Caco-2 (cell line): Measurements from ENCODE around the gene TTC4. TPM values are rescaled to one million over a fixed set of nuclear protein-coding genes. Genes with fewer than 3 reads are reported as not detected.

ENCODE experiments used
- BruUV-seq: library from RNA; stranded (reverse); fragments of 400-500 nt; replicated peaks from 2 replicates; lab custom pipeline; 2021; lab: Mats Ljungman, UMichigan
- CTCF ChIA-PET: fragments of 300-600 bp; sonication (Branson Sonifier 250); formaldehyde crosslinking; loops from one replicate; lab custom pipeline; 2022; ENCODE audit warnings: antibody characterized with exemption; lab: Charles Lee
- POLR2A ChIA-PET: fragments of 300-600 bp; sonication (Branson Sonifier 250); formaldehyde crosslinking; loops from one replicate; lab custom pipeline; 2022; ENCODE audit warnings: antibody characterized with exemption; lab: Charles Lee
- DNase-seq, 2 experiments: peaks; one replicate each; pipeline versions ENCODE4 v3.0.0 to v3.0.0-alpha.2; 2020 to 2022
- H3K27me3 ChIP-seq: replicated peaks from 2 replicates; pipeline ENCODE4 v1.6.0; 2011; ENCODE audit warnings: low read length; ENCODE audit not compliant: control insufficient read depth, insufficient read depth
- H3K36me3 ChIP-seq: 2 replicates; pipeline ENCODE4 v1.5.1; 2011; ENCODE audit warnings: low read length; ENCODE audit not compliant: control insufficient read depth, insufficient read depth
- H3K4me1 ChIP-seq: fragments of 250-450 bp; sonication (Bioruptor Pico); 2 replicates; pipeline ENCODE4 v1.5.1; 2020; ENCODE audit warnings: mild to moderate bottlenecking
- H3K4me3 ChIP-seq: 2 replicates; pipeline ENCODE4 v1.5.1; 2011; ENCODE audit warnings: low read depth, mild to moderate bottlenecking, control low read depth, low read length
- H3K9me3 ChIP-seq: fragments of 250-450 bp; sonication (Bioruptor Pico); 2 replicates; pipeline ENCODE4 v1.5.1; 2020; ENCODE audit warnings: mild to moderate bottlenecking, moderate library complexity
- H3K27ac Mint-ChIP-seq: one replicate; pipeline ENCODE4 v1.8.0; 2022; ENCODE audit warnings: mixed read lengths; ENCODE audit not compliant: unreplicated experiment
- H3K27me3 Mint-ChIP-seq: one replicate; pipeline ENCODE4 v1.8.0; 2022; ENCODE audit warnings: mixed read lengths; ENCODE audit not compliant: insufficient read depth, unreplicated experiment
- H3K36me3 Mint-ChIP-seq: one replicate; pipeline ENCODE4 v1.8.0; 2022; ENCODE audit warnings: mild to moderate bottlenecking, mixed read lengths; ENCODE audit not compliant: insufficient read depth, unreplicated experiment
- H3K4me1 Mint-ChIP-seq: one replicate; pipeline ENCODE4 v1.8.0; 2022; ENCODE audit warnings: low read depth, mixed read lengths; ENCODE audit not compliant: unreplicated experiment
- H3K4me3 Mint-ChIP-seq: one replicate; pipeline ENCODE4 v1.8.0; 2022; ENCODE audit warnings: mild to moderate bottlenecking, moderate library complexity, mixed read lengths; ENCODE audit not compliant: unreplicated experiment
- H3K9me3 Mint-ChIP-seq: one replicate; pipeline ENCODE4 v1.8.0; 2022; ENCODE audit warnings: mixed read lengths; ENCODE audit not compliant: unreplicated experiment
- intact Hi-C: fragments of 100-400 bp; cut with micrococcal nuclease; formaldehyde crosslinking; loops from one replicate; pipeline ENCODE4 v1.10.0; 2022; ENCODE audit not compliant: unreplicated experiment
- total RNA-seq: library from RNA; stranded (reverse); gene quantifications from 2 replicates; pipeline ENCODE4 v1.2.3, GENCODE V29; 2022
- TF ChIP-seq, protein P1 (sequence below), 2 experiments: fragments of 200-600 bp in 1 of 2; IDR thresholded peaks; 1 replicate in 1 of 2; 2 replicates in 1 of 2; pipeline versions ENCODE4 v1.5.1 to v1.8.0; 2011 to 2022; ENCODE audit warnings: antibody characterized with exemption in 1 of 2, control low read depth in 1 of 2, inconsistent platforms in 1 of 2, low read depth in 1 of 2, low read length in 1 of 2, mild to moderate bottlenecking in 1 of 2, moderate library complexity in 1 of 2; ENCODE audit not compliant: insufficient read depth in 1 of 2, severe bottlenecking in 1 of 2, unreplicated experiment in 1 of 2

TTC4 gene
- total RNA-seq, 1 experiment from 2014 or later = 14.0 TPM

DNA sequence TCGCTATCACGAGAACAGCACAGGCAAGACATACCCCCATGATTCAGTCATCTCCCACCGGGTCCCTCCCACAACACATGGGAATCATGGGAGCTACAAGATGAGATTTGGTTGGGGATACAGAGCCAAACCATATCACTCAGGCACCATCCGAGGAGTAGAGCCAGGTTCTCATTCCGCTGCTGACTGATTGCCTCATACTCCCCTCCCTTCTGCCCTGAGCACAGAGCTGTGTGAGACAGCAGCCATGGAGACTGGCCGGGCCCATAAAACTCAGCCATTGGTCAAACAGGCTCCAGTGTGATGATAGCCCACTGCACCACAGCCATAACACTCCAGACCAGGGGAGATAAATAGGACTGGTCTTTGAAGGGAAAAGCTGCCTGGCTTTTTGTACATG lies 22.6 kb downstream of the TTC4 start:
- TF ChIP-seq, protein P1, sequence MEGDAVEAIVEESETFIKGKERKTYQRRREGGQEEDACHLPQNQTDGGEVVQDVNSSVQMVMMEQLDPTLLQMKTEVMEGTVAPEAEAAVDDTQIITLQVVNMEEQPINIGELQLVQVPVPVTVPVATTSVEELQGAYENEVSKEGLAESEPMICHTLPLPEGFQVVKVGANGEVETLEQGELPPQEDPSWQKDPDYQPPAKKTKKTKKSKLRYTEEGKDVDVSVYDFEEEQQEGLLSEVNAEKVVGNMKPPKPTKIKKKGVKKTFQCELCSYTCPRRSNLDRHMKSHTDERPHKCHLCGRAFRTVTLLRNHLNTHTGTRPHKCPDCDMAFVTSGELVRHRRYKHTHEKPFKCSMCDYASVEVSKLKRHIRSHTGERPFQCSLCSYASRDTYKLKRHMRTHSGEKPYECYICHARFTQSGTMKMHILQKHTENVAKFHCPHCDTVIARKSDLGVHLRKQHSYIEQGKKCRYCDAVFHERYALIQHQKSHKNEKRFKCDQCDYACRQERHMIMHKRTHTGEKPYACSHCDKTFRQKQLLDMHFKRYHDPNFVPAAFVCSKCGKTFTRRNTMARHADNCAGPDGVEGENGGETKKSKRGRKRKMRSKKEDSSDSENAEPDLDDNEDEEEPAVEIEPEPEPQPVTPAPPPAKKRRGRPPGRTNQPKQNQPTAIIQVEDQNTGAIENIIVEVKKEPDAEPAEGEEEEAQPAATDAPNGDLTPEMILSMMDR (IDR thresholded peaks at IDR 0.05; ENCODE audit: insufficient read depth in 1 of 2, low read depth in 1 of 2, low read length in 1 of 2, severe bottlenecking in 1 of 2, unreplicated experiment in 1 of 2) = no peak
- no TSS peak for BruUV-seq
- no peak overlapping the region for H3K27ac Mint-ChIP-seq
- Histone ChIP-seq H3K36me3 (no peaks in the 10 kb centered on the region), H3K9me3 (no peaks in the 10 kb centered on the region), H3K4me1 (no peaks in the 10 kb centered on the region), H3K27me3 (no peaks in the 10 kb centered on the region), H3K4me3 (no peak overlapping the region)
- ChIA-PET POLR2A (no interaction called here), CTCF (no interaction called here)
- no peak for DNase-seq
- intact Hi-C loops = no loop called here
- no peaks in the 10 kb centered on the region for H3K4me1 Mint-ChIP-seq
- H3K27me3 Mint-ChIP-seq = no peaks in the 10 kb centered on the region
- no peak overlapping the region for H3K4me3 Mint-ChIP-seq
- H3K36me3 Mint-ChIP-seq = peaks cover 36% of the 10 kb centered on the region
- no peaks in the 10 kb centered on the region for H3K9me3 Mint-ChIP-seq

DNA sequence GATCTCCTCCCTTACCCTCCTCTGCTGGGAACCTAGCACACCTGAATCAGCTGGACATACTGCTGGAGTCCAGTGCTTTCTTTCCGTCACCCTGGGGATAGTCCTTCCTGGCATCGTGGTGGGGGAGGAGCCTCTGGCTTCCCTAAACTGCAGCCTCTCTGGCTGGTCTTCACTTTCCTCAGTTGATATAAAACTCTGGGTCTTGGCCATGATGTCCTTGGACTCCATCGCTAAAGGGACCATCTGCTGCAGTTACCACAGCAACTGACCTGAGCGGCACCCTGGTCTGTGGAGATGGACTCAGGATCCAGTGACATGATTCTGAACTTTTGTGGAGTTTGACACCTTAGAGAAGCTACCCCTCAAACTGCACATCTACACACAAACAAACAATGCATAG lies 25.9 kb downstream of the TTC4 start:
- peaks cover 40% of the 10 kb centered on the region for H3K36me3 Mint-ChIP-seq
- CTCF ChIA-PET = interaction anchor here (0.7 kb wide), 1 partner anchor 59 kb away, joined by 3 read pairs; the partner anchor contains the start of gene TTC22
- BruUV-seq = no TSS peak

DNA sequence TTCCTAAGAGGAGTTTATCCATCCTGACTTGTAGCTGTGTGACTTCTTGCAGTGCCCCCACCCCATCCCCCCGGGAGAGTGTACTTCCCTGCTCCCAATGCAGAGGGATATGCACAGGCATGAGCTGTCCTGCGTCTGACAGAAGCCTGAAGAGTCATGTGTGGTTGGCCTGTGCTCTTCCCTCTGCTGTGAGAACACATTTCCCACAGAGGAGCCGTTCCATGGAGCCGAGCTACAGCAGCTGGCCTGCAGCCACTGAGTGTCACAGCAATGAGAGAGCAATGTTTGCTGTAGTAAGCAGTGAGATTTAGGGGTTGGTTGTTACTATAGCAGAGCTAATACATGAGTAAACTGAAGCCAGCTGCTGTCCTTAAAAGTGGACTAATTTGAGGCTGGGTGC lies 26.6 kb downstream of the TTC4 start:
- Mint-ChIP-seq H3K36me3 (peaks cover 33% of the 10 kb centered on the region), H3K9me3 (no peaks in the 10 kb centered on the region), H3K4me1 (no peaks in the 10 kb centered on the region), H3K4me3 (no peak overlapping the region), H3K27ac (no peak overlapping the region), H3K27me3 (no peaks in the 10 kb centered on the region)
- TF ChIP-seq, protein P1 (IDR thresholded peaks at IDR 0.05; ENCODE audit: insufficient read depth in 1 of 2, low read depth in 1 of 2, low read length in 1 of 2, severe bottlenecking in 1 of 2, unreplicated experiment in 1 of 2) = no peak
- Histone ChIP-seq H3K36me3 (no peaks in the 10 kb centered on the region), H3K27me3 (no peaks in the 10 kb centered on the region), H3K4me1 (no peaks in the 10 kb centered on the region), H3K9me3 (no peaks in the 10 kb centered on the region), H3K4me3 (no peak overlapping the region)
- intact Hi-C loops = no loop called here
- POLR2A ChIA-PET = no interaction called here
- no peak for DNase-seq
- CTCF ChIA-PET = interaction anchor here (0.7 kb wide), 1 partner anchor 59 kb away, joined by 3 read pairs; the partner anchor contains the start of gene TTC22
- no TSS peak for BruUV-seq

More for the DNA sequence above, 25.9 kb downstream of the TTC4 start:
- Histone ChIP-seq H3K4me1 (no peaks in the 10 kb centered on the region), H3K9me3 (no peaks in the 10 kb centered on the region), H3K27me3 (no peaks in the 10 kb centered on the region), H3K4me3 (no peak overlapping the region), H3K36me3 (no peaks in the 10 kb centered on the region)
- Mint-ChIP-seq H3K9me3 (no peaks in the 10 kb centered on the region), H3K4me3 (no peak overlapping the region), H3K4me1 (no peaks in the 10 kb centered on the region), H3K27me3 (no peaks in the 10 kb centered on the region), H3K27ac (no peak overlapping the region)
- TF ChIP-seq, protein P1 (IDR thresholded peaks at IDR 0.05; ENCODE audit: insufficient read depth in 1 of 2, low read depth in 1 of 2, low read length in 1 of 2, severe bottlenecking in 1 of 2, unreplicated experiment in 1 of 2) = no peak
- POLR2A ChIA-PET = no interaction called here
- intact Hi-C loops = no loop called here
- no peak for DNase-seq
